Transverse colon (tissue), 4 donors: ENCODE data around the gene THOP1. TPM values are rescaled to one million over a fixed set of nuclear protein-coding genes. Genes with fewer than 3 reads are reported as not detected.

Source experiments
- DNase-seq: peaks from one replicate; pipeline ENCODE4 v3.0.0-alpha.2; 2019
- H3K27ac ChIP-seq, 4 donors: fragments of 200-600 bp; sonication (generic); 2 replicates each; pipeline ENCODE4 v1.5.1; 2016 to 2018; ENCODE audit warnings: inconsistent platforms in 4 of 4
- H3K27me3 ChIP-seq: fragments of 200-600 bp; sonication (generic); 2 replicates; pipeline ENCODE4 v1.5.1; 2017; ENCODE audit warnings: inconsistent platforms
- H3K36me3 ChIP-seq, 4 donors: fragments of 200-600 bp; sonication (generic); 2 replicates each; pipeline ENCODE4 v1.5.1; 2017 to 2019; ENCODE audit warnings: inconsistent platforms in 4 of 4
- H3K4me1 ChIP-seq, 4 donors: fragments of 200-600 bp; sonication (generic); 2 replicates each; pipeline ENCODE4 v1.5.1; 2017 to 2020; ENCODE audit warnings: inconsistent platforms in 4 of 4
- H3K4me3 ChIP-seq, 4 donors: fragments of 200-600 bp; sonication (generic); 1 replicate in 1 of 4; 2 replicates in 3 of 4; pipeline versions ENCODE4 v1.5.1 to v1.6.1; 2017 to 2019; ENCODE audit warnings: inconsistent platforms in 4 of 4
- H3K9me3 ChIP-seq, 2 donors: fragments of 200-600 bp; sonication (generic); 2 replicates each; pipeline ENCODE4 v1.5.1; 2017 to 2019; ENCODE audit warnings: inconsistent platforms in 2 of 2
- EP300 ChIP-seq: sonication (generic); formaldehyde crosslinking; IDR thresholded peaks from one replicate; pipeline ENCODE4 v1.6.1; 2017; ENCODE audit warnings: antibody characterized with exemption, low read depth
- POLR2A ChIP-seq: fragments of 450-650 bp; IDR thresholded peaks from one replicate; pipeline ENCODE4 v1.6.1; 2016; ENCODE audit warnings: antibody characterized with exemption, mild to moderate bottlenecking, moderate library complexity
- POLR2AphosphoS5 ChIP-seq, 3 donors: sonication (generic); formaldehyde crosslinking; IDR thresholded peaks; one replicate each; pipeline ENCODE4 v1.6.1; 2016; ENCODE audit warnings: antibody characterized with exemption in 3 of 3
- WGBS, 2 donors: methylation state at CpG; one replicate each; pipeline ENCODE4 v1.1.5; 2018; ENCODE audit warnings: low coverage in 1 of 2; 5-methylcytosine and 5-hydroxymethylcytosine counted together
- in situ Hi-C, 4 donors: fragments of 200-750 bp; cut with MboI; loops; one replicate each; pipeline versions ENCODE4 v1.15.0 to v1.15.1; 2017; ENCODE audit warnings: low sequenced_read_pairs in 3 of 4, low pct_ligation_motif_present in 1 of 4, low pct_unique_long_range_greater_than_20kb in 1 of 4
- intact Hi-C: fragments of 100-400 bp; cut with DNase I; formaldehyde crosslinking; loops from one replicate; pipeline ENCODE4 v1.15.1; 2023; ENCODE audit warnings: low total_unique reads
- total RNA-seq, 4 donors: library from RNA; depleted of rRNA; stranded (reverse); fragments of >200 nt; gene quantifications; one replicate each; pipeline ENCODE4 v1.1.0, GENCODE V29; 2016
- TF ChIP-seq, protein P1 (sequence below), 5 experiments: fragments of 200-600 bp in 3 of 5; fragments of 450-650 bp in 2 of 5; sonication (generic) in 3 of 5; IDR thresholded peaks; 1 replicate in 2 of 5; 2 replicates in 3 of 5; pipeline ENCODE4 v1.5.1; 2016 to 2017; ENCODE audit warnings: antibody characterized with exemption in 5 of 5, inconsistent platforms in 3 of 5, mild to moderate bottlenecking in 2 of 5, moderate library complexity in 1 of 5

THOP1 gene
- total RNA-seq, 4 donors from 2014 or later, result 32.9 to 149 (median 42.0) TPM

DNA sequence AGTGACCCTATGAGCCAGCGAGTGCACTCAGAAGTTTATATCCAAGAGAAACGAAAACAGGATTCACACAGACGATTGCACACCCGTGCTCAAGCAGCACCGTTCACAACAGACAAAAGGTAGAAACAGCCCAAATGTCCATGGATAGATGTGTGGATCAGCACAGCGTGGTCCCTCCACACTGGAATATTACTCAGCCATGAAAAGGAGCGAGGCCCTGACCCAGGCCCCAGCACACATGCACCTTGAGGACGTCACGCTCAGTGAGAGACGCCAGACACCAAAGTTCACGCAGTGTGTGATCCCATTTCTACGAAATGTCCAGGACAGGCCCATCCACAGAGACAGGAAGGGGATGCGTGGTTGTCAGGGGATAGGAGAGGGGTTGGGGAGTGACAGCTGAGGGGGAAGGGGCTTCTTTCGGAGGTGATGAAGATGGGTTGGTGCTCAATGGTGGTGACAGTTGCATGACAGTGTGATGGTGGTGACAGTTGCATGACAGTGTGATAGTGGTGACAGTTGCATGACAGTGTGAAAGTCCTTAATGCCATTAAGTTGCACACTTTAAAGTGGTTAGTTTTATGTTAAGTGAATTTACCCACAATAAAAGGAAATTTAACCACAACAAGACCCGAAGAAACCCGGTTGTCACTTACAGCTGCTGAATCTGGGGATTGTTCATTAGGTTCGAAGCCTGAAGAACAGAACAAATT is 26.5 kb upstream of the THOP1 start:
- in situ Hi-C loops (no loop called here), intact Hi-C loops (no loop called here)
- Histone ChIP-seq H3K4me1 (no peaks in the 10 kb centered on the region), H3K4me3 (no peak overlapping the region), H3K27me3 (no peaks in the 10 kb centered on the region), H3K9me3 (no peaks in the 10 kb centered on the region), H3K27ac (no peak overlapping the region), H3K36me3 (peaks cover 0 to 38% (median 13%) of the 10 kb centered on the region in 4 donors)
- DNase-seq, result no peak
- TF ChIP-seq, protein P1, sequence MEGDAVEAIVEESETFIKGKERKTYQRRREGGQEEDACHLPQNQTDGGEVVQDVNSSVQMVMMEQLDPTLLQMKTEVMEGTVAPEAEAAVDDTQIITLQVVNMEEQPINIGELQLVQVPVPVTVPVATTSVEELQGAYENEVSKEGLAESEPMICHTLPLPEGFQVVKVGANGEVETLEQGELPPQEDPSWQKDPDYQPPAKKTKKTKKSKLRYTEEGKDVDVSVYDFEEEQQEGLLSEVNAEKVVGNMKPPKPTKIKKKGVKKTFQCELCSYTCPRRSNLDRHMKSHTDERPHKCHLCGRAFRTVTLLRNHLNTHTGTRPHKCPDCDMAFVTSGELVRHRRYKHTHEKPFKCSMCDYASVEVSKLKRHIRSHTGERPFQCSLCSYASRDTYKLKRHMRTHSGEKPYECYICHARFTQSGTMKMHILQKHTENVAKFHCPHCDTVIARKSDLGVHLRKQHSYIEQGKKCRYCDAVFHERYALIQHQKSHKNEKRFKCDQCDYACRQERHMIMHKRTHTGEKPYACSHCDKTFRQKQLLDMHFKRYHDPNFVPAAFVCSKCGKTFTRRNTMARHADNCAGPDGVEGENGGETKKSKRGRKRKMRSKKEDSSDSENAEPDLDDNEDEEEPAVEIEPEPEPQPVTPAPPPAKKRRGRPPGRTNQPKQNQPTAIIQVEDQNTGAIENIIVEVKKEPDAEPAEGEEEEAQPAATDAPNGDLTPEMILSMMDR (IDR thresholded peaks at IDR 0.05), result no peak
- TF ChIP-seq POLR2AphosphoS5 (IDR thresholded peaks at IDR 0.05) (no peak), EP300 (no peak), POLR2A (no peak)
- WGBS, 2 donors, result 74 to 93% methylated on average over 9 to 17 of the region's 17 CpGs

DNA sequence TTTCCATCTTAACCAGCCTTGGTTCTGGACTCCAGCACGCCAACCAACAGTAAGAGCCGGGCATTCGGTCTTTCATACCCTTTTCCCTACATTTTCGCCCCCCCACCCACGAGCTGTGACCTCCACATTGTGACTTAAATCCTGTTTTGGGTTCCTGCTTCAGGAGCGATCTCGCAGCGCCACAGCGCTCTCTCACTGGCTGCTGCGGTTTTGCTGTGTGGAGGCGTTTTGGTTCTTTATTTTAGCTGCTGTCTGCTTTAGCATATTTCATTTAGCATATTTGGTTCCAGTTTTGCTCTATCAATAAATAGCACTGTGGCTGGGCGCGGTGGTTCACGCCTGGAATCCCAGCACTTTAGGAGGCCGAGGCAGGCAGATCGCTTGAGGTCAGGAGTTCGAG is 25.9 kb upstream of the THOP1 start:
- Histone ChIP-seq H3K27ac (no peak overlapping the region), H3K36me3 (peaks cover 0 to 42% (median 14%) of the 10 kb centered on the region in 4 donors), H3K4me1 (no peaks in the 10 kb centered on the region), H3K9me3 (no peaks in the 10 kb centered on the region), H3K27me3 (no peaks in the 10 kb centered on the region), H3K4me3 (no peak overlapping the region)
- in situ Hi-C loops (no loop called here), intact Hi-C loops (no loop called here)
- WGBS, 2 donors, result 88 to 91% methylated on average over 5 to 17 of the region's 17 CpGs
- TF ChIP-seq, protein P1 (IDR thresholded peaks at IDR 0.05), result no peak
- no peak for DNase-seq

DNA sequence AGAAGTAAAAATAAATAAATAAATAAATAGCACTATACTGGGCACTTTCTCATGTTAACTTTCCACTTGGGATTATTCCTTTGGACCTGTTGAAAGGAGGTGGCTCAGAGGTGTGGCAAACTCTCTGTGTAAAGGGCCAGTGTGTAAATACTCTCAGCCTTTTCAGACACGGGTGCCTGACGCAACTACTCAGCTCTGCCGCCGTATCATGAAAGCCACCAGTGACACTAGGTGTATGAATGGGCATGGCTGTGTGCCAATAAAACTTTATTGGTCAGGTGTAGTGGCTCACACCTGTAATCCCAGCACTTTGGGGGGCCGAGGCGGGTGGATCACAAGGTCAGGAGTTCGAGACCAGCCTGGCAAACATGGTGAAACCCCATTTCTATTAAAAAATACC is 25.3 kb upstream of the THOP1 start:
- no peak overlapping the region for H3K27ac ChIP-seq
- DNase-seq, result no peak
- WGBS, 2 donors, result 93% methylated on average over 7 of the region's 7 CpGs; no CpG with 5 or more reads in 1 of the 2 donors
- H3K9me3 ChIP-seq, result no peaks in the 10 kb centered on the region
- no peaks in the 10 kb centered on the region for H3K4me1 ChIP-seq
- no peaks in the 10 kb centered on the region for H3K27me3 ChIP-seq
- in situ Hi-C loops (no loop called here), intact Hi-C loops (no loop called here)
- peaks cover 0 to 45% (median 17%) of the 10 kb centered on the region in 4 donors for H3K36me3 ChIP-seq
- TF ChIP-seq, protein P1 (IDR thresholded peaks at IDR 0.05), result no peak
- no peak for TF ChIP-seq POLR2AphosphoS5 (IDR thresholded peaks at IDR 0.05)
- TF ChIP-seq EP300, result no peak
- H3K4me3 ChIP-seq, result no peak overlapping the region

DNA sequence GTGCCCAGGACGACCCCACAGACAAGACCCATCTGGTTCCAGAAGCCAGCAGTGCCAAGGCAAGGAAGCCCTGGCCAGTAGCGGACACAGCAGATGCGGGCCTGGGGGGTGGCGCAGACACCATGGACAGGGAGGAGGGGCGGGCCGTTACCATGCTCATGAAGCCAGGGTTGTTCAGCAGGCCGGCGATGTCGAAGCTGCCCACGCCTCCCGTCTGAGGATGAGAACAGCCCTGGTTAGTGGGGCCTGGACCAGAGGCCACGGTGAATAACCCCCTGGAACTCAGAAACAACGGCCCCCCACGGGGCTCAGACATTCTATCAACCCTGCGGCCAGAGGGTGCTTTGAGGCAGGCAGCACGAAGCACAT is 24.0 kb upstream of the THOP1 start:
- WGBS, 2 donors, result 93 to 95% methylated on average over 4 to 16 of the region's 16 CpGs
- intact Hi-C loops, result no loop called here
- TF ChIP-seq, protein P1 (IDR thresholded peaks at IDR 0.05), result no peak
- no peak for TF ChIP-seq POLR2AphosphoS5 (IDR thresholded peaks at IDR 0.05)
- no peak for TF ChIP-seq EP300
- TF ChIP-seq POLR2A, result no peak

More for the DNA sequence above, 24.0 kb upstream of the THOP1 start:
- Histone ChIP-seq H3K36me3 (peaks cover 0 to 45% (median 22%) of the 10 kb centered on the region in 4 donors), H3K27ac (no peak overlapping the region), H3K4me1 (no peaks in the 10 kb centered on the region), H3K27me3 (no peaks in the 10 kb centered on the region), H3K9me3 (no peaks in the 10 kb centered on the region), H3K4me3 (no peak overlapping the region)
- DNase-seq, result no peak
- in situ Hi-C loops, result no loop called here
